ENCODE results near the gene DSTN.

GRCh38 chr20:17593902-17594301 is 24.0 kb downstream of the DSTN start:
- TF ChIP-seq CTCF (IDR thresholded peaks at IDR 0.05 in 8 of 11, conservative IDR thresholded peaks at IDR 0.05 in 3 of 11) (no peak), POLR2A (IDR thresholded peaks at IDR 0.05) (no peak)
